Activated CD4-positive, alpha-beta T cell treated with anti-CD3 and anti-CD28 coated beads, Interleukin-2, amount 50 U/mL, for 1 hour (primary cell): ENCODE measurements around the gene ATP6V1C2.
"Not testable (repeated sequence)": the region's sequence is repeated elsewhere in the genome, so short reads cannot be mapped to it uniquely, and the experiment has no call there.

Experiments
- DNase-seq: peaks from one replicate; pipeline ENCODE4 v3.0.0-alpha.2; 2020

The ATP6V1C2 gene

GRCh38 chr2:10788855-10789254 is 67.4 kb downstream of the ATP6V1C2 start:
- no peak for DNase-seq

DNA sequence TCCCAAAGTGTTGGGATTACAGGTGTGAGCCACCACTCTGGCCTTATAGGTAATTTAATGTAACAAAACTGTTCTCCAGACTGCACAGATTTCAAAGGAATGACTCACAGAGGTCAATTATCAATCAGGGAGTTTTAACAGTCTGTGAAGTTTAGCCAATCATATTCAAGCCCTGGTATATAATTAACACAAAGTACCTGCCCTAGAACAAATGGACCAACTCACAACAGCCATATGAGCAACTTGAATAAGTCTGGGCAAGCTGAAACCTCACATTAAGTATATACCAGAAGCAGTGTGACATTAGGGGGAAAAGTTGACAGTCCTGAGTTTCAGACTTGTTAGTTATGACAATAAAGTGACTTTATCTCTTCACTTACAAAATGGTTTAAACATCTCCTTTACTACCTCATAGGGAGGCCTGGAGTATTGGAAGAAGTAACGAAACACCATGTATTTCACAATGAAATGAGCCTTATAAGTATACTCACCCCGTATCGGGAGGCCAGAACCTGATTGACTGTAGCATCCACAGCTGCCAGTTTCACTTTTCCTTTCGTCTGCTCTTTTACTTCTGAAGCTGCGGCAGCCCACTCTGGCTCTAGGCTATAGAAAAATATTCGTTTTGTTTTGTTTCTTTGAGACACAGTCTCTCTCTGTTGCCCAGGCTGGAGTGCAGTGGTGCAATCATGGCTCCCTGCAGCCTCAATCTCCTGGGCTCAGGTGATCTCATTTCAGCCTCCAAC is 69.0 kb downstream of the ATP6V1C2 start:
- no peak for DNase-seq

DNA sequence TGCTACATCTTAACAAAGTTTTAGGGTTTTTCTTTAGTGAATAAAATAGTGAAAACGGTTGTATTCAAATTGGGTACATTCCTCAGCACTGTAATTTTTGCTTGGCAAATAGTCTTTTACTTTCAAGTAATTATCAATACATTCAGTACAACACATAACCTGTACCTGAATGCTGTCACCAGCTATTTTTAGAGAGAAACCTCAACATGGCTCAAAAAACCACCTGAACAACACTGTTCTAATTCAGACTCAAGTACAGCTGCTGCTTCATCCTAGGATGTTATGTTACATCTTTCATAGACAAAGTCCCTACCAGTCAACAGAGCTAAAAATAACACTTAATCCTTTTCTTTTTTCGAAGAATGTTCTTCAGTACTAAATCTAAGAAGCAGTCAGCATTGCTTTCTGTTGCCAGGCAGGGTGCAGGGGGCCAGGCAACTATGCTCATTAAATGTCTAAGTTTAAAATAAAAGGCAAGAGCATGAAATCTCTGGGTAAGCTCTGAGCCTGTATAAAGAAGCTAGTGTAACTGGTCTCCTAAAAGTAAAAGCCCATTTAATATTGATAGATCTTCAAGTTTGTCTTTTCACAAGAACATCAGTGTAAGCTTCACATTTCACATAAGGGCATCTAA is 70.7 kb downstream of the ATP6V1C2 start:
- DNase-seq: no peak

DNA sequence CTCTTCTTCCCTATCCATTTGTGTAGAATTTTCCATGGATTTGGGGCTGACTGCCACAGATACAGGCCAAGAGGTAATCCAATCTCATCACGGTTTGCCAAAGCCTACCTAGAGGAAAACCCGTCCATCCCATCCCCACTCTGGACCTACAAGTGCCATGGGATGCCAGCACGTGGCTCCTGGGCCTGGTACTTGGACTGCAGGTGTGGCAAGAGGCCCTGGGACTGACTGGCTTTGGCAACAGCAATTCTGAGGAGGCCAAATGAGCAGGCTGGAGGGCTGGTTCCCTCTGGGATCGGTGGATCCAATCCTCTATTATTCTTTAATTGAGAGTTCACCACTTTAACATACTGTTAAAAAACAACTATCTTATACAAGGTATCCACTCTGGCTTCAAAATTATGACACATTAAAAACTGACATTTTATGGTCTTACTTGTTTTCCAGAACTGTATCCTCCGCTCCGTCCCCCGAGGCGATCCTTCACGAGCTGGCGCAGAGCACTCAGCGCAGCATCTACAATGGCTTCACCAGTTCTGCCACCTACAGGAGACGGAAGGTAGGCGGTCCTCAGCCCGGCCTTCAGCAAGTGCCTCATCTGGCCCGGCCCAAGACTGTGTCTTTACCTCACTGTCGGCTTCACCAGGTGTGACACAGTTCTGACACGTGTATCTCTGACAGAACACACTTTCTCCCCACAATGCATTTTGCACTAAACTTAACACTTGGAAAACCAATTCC is 71.4 kb downstream of the ATP6V1C2 start:
- no peak for DNase-seq

DNA sequence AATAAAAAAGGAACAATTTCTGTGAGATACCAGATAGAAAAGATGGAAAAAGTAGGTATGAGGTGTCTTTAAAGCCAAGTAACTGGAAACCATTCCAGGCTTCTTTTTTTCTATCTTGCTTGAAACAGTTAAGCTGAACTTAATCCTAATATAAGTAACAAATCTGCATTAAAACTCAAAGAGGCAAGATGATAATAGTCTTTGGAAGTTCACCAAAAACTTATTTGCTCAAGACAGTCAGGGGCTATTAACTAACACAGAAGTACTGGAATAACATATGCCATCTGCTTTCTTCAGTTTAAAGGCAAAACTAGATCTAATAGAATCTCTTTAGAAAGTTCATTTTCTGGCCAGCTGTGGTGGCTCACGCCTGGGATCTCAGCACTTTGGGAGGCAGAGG is 72.4 kb downstream of the ATP6V1C2 start:
- no peak for DNase-seq

DNA sequence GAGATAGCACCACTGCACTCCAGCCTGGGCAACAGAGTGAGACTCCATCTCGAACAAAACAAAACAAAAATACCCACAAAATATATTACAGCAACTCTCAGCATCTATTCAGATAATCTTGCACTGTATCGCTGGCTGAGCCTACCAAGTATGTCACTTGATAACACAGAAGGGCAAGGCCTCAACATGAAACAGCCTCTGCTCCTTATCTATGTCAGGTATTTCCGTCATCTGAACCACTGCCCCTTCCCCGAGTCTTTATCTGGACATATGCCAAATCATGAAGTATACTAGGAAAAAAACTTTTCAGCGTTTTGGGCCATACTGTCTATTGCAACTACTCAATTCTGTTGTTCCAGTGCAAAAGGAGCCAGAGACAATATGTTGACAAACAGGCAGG is 73.4 kb downstream of the ATP6V1C2 start:
- no peak for DNase-seq

DNA sequence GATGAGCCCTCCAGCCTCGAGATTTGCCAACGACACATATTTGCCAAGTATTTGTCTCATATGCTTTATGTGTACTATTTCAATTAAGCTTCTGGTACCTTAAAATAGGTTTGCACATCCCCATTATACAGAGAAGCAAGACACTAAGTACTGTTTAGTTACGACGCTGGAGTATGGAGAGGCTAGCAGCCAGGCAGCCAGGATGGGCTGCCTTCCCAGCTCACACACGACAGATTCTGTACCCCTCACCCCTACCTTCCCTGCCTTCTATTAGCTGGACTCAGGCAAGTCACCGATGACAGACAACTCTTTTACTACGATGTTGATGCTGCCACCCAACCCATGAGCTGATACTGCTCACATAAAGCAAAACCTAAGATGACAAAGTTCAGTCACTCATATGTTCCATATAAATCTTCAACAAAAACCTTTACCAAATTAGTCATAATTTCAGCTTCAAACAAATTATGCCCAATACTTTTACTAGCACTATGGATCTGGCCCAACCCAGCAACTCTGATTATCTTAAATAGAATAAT is 74.1 kb downstream of the ATP6V1C2 start:
- no peak for DNase-seq

DNA sequence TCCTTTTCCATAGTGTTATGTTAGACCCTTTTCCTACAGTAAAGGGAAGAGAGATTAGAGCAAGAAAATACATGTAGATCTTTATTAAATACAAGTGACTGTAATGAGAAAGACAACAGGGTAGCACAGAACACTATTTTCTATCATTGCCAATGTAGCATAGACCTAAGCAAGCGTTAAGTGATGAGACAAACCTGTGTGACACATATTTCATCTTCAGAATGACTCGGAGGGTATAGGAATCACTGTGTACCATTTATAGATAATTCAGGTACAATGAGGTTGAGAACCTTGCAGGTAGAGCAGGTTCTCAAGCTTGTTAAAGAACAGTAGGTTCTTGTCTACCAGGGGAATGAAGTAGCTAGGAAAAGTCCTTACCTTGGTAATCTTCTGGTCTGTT is 75.3 kb downstream of the ATP6V1C2 start:
- no peak for DNase-seq

DNA sequence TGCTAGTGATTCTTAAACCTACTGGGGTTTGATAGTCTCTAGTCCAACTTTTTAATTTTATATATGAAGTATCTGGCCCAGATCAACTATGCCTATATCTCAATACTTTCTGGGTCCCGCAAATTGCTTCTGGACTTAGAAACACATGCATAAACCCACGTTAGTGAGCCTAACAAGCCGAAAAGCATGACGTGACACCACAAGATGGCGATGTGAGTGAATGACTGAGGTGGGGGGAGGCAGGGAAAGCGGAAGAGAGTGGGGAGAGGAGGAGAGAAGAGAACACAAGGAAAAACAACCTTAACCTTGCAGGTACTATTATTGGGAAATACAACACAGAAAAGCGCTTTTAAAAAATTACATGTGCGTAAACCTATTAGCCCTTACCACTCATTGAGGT is 77.4 kb downstream of the ATP6V1C2 start:
- DNase-seq: no peak

- no peak for DNase-seq
These were observed 78.7 kb downstream of the ATP6V1C2 start for GRCh38 chr2:10800163-10800562.

GRCh38 chr2:10802657-10803056 is 81.2 kb downstream of the ATP6V1C2 start:
- no peak for DNase-seq

DNA sequence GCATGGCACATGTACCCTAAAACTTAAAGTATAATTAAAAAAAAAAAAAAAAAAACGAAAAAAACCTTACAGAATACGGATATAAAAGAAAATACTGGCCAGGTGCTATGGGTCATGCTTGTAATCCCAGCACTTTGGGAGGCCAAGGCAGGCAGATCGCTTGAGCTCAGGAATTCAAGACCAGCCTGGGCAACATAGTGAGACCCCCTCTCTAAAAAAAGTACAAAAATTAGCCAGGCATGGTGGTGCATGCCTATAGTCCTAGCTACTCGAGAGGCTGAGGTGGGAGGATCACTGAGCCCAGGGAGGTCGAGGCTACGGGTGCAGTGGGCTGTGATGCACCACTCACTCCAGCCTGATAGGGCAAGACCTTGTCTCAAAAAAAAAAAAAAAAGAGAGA is 84.6 kb downstream of the ATP6V1C2 start:
- not testable (repeated sequence) for DNase-seq

GRCh38 chr2:10806543-10806942 is 85.1 kb downstream of the ATP6V1C2 start:
- no peak for DNase-seq

DNA sequence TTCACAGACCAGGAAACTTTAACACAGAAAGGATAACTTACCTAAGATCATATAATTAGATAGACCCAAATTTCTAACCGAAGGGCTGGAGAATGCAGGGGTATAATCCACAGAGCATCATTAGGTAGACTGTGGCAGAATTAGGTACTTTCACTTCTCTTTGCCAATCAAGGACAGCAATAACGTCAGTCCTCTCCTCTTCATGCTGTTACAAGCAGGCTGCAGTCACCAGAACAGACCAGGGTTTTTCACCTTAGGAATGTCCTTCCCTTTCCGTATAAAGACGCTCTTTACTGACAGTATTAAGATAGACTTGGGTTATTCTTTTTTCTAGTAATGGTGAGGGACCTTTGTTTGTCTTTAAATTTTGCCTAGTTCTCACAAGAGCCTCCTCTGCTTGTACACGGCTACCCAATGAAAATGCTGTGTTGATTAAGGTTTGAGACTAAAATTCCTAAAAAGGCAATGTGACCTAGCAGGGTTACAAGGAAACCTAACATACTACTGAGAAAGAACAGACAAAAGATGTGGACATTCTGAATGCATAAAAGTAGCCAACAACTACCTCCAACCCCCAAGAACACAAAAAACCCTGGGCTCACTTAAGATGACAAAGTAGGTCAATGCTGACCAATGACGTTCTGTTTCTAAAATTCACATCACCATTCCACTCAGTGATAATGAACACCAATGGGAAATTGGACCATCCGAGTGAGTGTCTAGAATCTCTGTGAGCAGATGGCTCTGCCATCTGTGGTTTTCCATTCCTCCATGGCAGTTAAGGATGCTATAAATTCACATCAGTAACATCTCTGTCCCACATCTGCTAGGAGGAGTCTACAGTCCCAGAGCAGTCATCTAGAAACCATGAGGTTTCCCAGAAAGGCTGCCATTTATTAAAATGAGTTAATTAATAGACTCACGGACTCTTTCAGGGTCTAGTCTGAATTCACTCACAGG is 89.1 kb downstream of the ATP6V1C2 start:
- DNase-seq: no peak

DNA sequence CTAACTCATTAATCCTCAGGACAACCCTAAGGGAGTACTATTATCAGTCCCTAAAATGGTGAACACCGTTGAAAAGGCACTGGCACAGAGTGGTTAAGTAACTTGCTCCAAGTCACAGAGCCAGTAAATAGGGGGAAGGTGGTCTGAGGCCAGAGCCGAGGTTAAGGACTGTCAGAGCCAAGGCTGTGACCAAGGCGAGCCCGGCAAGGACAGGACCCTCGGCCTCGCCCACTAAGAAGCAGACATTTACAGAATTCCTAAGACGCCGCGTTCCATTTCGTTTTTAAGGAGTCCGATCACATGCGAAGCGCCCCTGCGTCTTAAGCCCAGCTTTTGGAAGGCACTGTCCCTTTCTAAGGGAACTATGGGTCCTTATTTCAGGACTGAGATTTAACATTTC is 90.1 kb downstream of the ATP6V1C2 start:
- DNase-seq: no peak

DNA sequence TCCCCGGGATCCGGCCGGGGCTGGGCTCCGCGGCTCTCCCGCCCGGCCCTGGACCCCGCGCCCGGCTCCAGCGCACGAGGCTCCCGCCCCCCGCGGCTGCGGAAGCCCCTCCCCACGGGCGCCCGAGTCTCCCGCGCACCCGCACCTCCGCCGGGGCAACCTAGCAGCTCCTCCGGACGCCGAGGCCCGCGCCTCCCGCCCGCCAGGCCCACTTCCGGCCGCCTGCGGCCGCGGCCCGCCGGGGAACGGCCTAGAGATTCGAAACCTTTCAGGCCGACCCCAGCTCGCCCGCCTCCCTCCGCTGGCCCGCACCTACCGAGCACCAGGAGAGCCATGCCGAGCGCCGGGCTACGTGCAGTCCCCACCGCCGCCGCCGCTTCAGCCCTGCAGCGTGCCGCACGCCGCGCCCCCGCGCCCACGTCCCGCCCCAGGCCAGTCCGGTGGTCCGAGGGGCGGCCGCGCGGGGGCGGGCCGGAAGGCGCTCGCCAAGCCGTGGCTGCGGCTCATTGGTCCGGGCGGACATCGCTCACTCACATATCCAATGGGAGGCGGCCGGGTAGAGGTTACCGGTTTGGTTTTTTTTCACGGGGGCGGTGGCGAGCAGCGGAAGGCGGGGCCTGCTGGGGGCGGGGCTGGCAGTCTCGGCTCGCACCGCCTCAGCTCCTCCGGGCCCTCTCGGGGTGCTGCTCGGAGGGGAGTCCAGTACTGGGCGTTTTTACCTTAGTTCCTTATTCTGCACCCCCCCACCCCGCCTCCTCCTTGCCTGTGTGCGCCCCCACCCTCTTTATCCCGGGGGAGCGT is 91.1 kb downstream of the ATP6V1C2 start, which contains the start of gene PDIA6:
Gene PDIA6 (minus strand): TSS at position 424 of the 801 bp plus-strand sequence. CDS start 89 bp downstream, at position 335.
- DNase-seq: peak; percentile 91

- DNase-seq: not testable (repeated sequence)
These were observed 92.0 kb downstream of the ATP6V1C2 start for GRCh38 chr2:10813163-10814138.

- no peak for DNase-seq
These were observed 92.7 kb downstream of the ATP6V1C2 start for GRCh38 chr2:10814142-10814541.

GRCh38 chr2:10814571-10815331 is 93.3 kb downstream of the ATP6V1C2 start:
- no peak for DNase-seq
